HG02870 (cell line): ENCODE measurements around the gene RABAC1.
"Not testable (repeated sequence)": the region's sequence is repeated elsewhere in the genome, so short reads cannot be mapped to it uniquely, and the experiment has no call there.

Experiments
- ATAC-seq: cut with Tn5 transposase; IDR thresholded peaks from one replicate; pipeline ENCODE4 v1.9.1; 2021; ENCODE audit warnings: mild to moderate bottlenecking, moderate library complexity; ENCODE audit not compliant: unreplicated experiment

Gene RABAC1

GRCh38 chr19:41917676-41918075 lies 41.4 kb downstream of the RABAC1 start:
- ATAC-seq: no peak

- ATAC-seq: no peak
These were observed 43.2 kb downstream of the RABAC1 start for GRCh38 chr19:41915776-41916414.

GRCh38 chr19:41915021-41915775 lies 43.9 kb downstream of the RABAC1 start:
- no peak for ATAC-seq

- not testable (repeated sequence) for ATAC-seq
These were observed 44.7 kb downstream of the RABAC1 start for GRCh38 chr19:41914424-41914834.

GRCh38 chr19:41913538-41914423 lies 45.3 kb downstream of the RABAC1 start:
- no peak for ATAC-seq

- no peak for ATAC-seq
These were observed 46.1 kb downstream of the RABAC1 start for GRCh38 chr19:41912899-41913537.

- ATAC-seq: no peak
These were observed 47.0 kb downstream of the RABAC1 start for GRCh38 chr19:41911889-41912731.

GRCh38 chr19:41910992-41911888 lies 47.9 kb downstream of the RABAC1 start:
- no peak for ATAC-seq

- ATAC-seq: no peak
These were observed 48.7 kb downstream of the RABAC1 start for GRCh38 chr19:41910240-41910991.

- no peak for ATAC-seq
These were observed 49.4 kb downstream of the RABAC1 start for GRCh38 chr19:41909706-41910105.

- no peak for ATAC-seq
These were observed 50.2 kb downstream of the RABAC1 start for GRCh38 chr19:41908724-41909464.

- ATAC-seq: no peak
These were observed 51.0 kb downstream of the RABAC1 start for GRCh38 chr19:41907994-41908615.

- ATAC-seq: no peak
These were observed 52.0 kb downstream of the RABAC1 start for GRCh38 chr19:41906916-41907680.
